OCI-LY7 (cell line): ENCODE data around the gene OTUD7B. TPM values are rescaled to one million over a fixed set of nuclear protein-coding genes. Genes with fewer than 3 reads are reported as not detected.

Experiments
- BruUV-seq: library from RNA; stranded (reverse); fragments of 400-500 nt; replicated peaks from 2 replicates; lab custom pipeline; 2021; lab: Mats Ljungman, UMichigan
- CTCF ChIA-PET: fragments of 300-600 bp; sonication (Branson Sonifier 250); formaldehyde crosslinking; loops from one replicate; lab custom pipeline; 2022; ENCODE audit warnings: antibody characterized with exemption; ENCODE audit not compliant: unreplicated experiment; lab: Charles Lee
- POLR2A ChIA-PET: fragments of 300-600 bp; sonication (Branson Sonifier 250); formaldehyde crosslinking; loops from one replicate; lab custom pipeline; 2022; ENCODE audit warnings: antibody characterized with exemption; lab: Charles Lee
- DNase-seq: peaks from one replicate; pipeline ENCODE4 v3.0.0-alpha.2; 2015; ENCODE audit warnings: low spot score
- H2AFZ ChIP-seq: fragments of 200-600 bp; sonication (generic), shearing (Covaris generic); 2 replicates; pipeline ENCODE4 v1.6.1; 2014; ENCODE audit warnings: mild to moderate bottlenecking, antibody characterized with exemption, low read length, moderate library complexity
- H3K27ac ChIP-seq: fragments of 200-600 bp; sonication (generic); 2 replicates; pipeline ENCODE4 v1.5.1; 2014; ENCODE audit warnings: mixed run types, low read depth, mild to moderate bottlenecking, moderate library complexity, low read length, inconsistent platforms; ENCODE audit not compliant: poor library complexity, severe bottlenecking
- H3K36me3 ChIP-seq: fragments of 200-600 bp; sonication (generic); 2 replicates; pipeline ENCODE4 v1.6.1; 2014; ENCODE audit warnings: mild to moderate bottlenecking, antibody characterized with exemption, low read length, moderate library complexity, mixed read lengths; ENCODE audit not compliant: insufficient read depth
- H3K4me1 ChIP-seq: fragments of 200-600 bp; sonication (generic); 2 replicates; pipeline ENCODE4 v1.5.1; 2014; ENCODE audit warnings: mild to moderate bottlenecking, low read length; ENCODE audit not compliant: insufficient read depth, poor library complexity, severe bottlenecking
- H3K4me2 ChIP-seq: fragments of 200-600 bp; sonication (generic); 2 replicates; pipeline ENCODE4 v1.6.1; 2014; ENCODE audit warnings: mild to moderate bottlenecking, low read length
- H3K4me3 ChIP-seq: fragments of 200-600 bp; sonication (generic); 2 replicates; pipeline ENCODE4 v1.5.1; 2014; ENCODE audit warnings: mild to moderate bottlenecking, low read depth, low read length; ENCODE audit not compliant: poor library complexity, severe bottlenecking
- H3K79me2 ChIP-seq: fragments of 200-600 bp; sonication (generic); 2 replicates; pipeline ENCODE4 v1.6.1; 2016; ENCODE audit warnings: low read depth, mild to moderate bottlenecking, low read length, moderate library complexity, mixed read lengths; ENCODE audit not compliant: insufficient read depth
- H3K9me2 ChIP-seq: fragments of 200-600 bp; sonication (generic); 2 replicates; pipeline ENCODE4 v1.6.1; 2016; ENCODE audit warnings: mild to moderate bottlenecking, low read length, mixed read lengths; ENCODE audit not compliant: insufficient read depth
- H3K9me3 ChIP-seq: fragments of 200-600 bp; sonication (generic); 2 replicates; pipeline ENCODE4 v1.6.1; 2014; ENCODE audit warnings: mild to moderate bottlenecking, mixed run types, low read length, mixed read lengths
- H4K20me1 ChIP-seq: fragments of 200-600 bp; sonication (generic); 2 replicates; pipeline ENCODE4 v1.6.1; 2014; ENCODE audit warnings: mild to moderate bottlenecking, antibody characterized with exemption, low read length, moderate library complexity, mixed read lengths; ENCODE audit not compliant: insufficient read depth
- EZH2phosphoT487 ChIP-seq: fragments of 200-600 bp; sonication (generic); IDR thresholded peaks from 2 replicates; pipeline ENCODE4 v1.6.1; 2018; ENCODE audit warnings: low read depth, borderline replicate concordance, mild to moderate bottlenecking, mixed run types, antibody characterized with exemption, low read length, moderate library complexity, mixed read lengths
- intact Hi-C: fragments of 100-400 bp; cut with micrococcal nuclease; formaldehyde crosslinking; loops from one replicate; pipeline ENCODE4 v1.10.0; 2022; ENCODE audit not compliant: unreplicated experiment
- total RNA-seq, 2 experiments: library from RNA; depleted of rRNA in 1 of 2; stranded (reverse); fragments of >200 nt in 1 of 2; shearing (Covaris generic) in 1 of 2; gene quantifications; 2 replicates each; pipeline ENCODE4 v1.2.3, GENCODE V29; 2014 to 2022
- TF ChIP-seq, protein P1 (sequence below): fragments of 200-600 bp; sonication (generic); conservative IDR thresholded peaks from 2 replicates; pipeline ENCODE4 v1.5.1; 2014; ENCODE audit warnings: mild to moderate bottlenecking, antibody characterized with exemption, low read length, moderate library complexity, mixed read lengths

Gene OTUD7B
- total RNA-seq, 2 experiments from 2014 or later = 1.7 to 4.3 TPM

DNA sequence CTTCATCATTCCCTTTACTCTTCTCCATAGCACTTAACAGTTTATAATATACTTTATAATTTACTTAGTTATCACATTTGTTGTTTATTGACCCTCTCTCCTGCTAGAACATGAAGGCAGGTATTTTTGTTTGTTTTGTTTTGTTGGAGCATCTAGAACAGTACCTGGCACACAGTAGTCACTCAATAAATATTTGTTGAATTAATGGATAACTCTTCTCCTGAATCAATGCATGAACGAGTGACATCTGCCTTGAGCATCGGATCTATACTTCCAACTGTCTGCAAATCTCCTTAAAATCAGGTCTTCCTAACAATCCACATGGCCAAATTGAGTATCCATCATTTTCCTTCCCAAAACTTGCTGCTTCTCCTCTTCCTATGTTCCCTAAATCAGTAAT is 38.0 kb downstream of the OTUD7B start:
- H3K9me2 ChIP-seq = no peaks in the 10 kb centered on the region
- H3K9me3 ChIP-seq = no peaks in the 10 kb centered on the region
- H2AFZ ChIP-seq = no peak overlapping the region
- peaks cover 4% of the 10 kb centered on the region; the same call in 1 of the 2 replicates for H4K20me1 ChIP-seq
- no peak overlapping the region for H3K27ac ChIP-seq
- POLR2A ChIA-PET = interaction anchor here (0.6 kb wide), 1 partner anchor 31 kb away, joined by 3 read pairs; no protein-coding TSS in a partner anchor
- no peak overlapping the region for H3K4me3 ChIP-seq
- intact Hi-C loops = no loop called here
- no TSS peak for BruUV-seq
- H3K4me2 ChIP-seq = no peak overlapping the region
- no peaks in the 10 kb centered on the region for H3K79me2 ChIP-seq
- no peaks in the 10 kb centered on the region for H3K4me1 ChIP-seq
- CTCF ChIA-PET = no interaction called here
- no peak for DNase-seq
- no peak for TF ChIP-seq EZH2phosphoT487
- TF ChIP-seq, protein P1, sequence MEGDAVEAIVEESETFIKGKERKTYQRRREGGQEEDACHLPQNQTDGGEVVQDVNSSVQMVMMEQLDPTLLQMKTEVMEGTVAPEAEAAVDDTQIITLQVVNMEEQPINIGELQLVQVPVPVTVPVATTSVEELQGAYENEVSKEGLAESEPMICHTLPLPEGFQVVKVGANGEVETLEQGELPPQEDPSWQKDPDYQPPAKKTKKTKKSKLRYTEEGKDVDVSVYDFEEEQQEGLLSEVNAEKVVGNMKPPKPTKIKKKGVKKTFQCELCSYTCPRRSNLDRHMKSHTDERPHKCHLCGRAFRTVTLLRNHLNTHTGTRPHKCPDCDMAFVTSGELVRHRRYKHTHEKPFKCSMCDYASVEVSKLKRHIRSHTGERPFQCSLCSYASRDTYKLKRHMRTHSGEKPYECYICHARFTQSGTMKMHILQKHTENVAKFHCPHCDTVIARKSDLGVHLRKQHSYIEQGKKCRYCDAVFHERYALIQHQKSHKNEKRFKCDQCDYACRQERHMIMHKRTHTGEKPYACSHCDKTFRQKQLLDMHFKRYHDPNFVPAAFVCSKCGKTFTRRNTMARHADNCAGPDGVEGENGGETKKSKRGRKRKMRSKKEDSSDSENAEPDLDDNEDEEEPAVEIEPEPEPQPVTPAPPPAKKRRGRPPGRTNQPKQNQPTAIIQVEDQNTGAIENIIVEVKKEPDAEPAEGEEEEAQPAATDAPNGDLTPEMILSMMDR = no peak
- no peaks in the 10 kb centered on the region for H3K36me3 ChIP-seq

DNA sequence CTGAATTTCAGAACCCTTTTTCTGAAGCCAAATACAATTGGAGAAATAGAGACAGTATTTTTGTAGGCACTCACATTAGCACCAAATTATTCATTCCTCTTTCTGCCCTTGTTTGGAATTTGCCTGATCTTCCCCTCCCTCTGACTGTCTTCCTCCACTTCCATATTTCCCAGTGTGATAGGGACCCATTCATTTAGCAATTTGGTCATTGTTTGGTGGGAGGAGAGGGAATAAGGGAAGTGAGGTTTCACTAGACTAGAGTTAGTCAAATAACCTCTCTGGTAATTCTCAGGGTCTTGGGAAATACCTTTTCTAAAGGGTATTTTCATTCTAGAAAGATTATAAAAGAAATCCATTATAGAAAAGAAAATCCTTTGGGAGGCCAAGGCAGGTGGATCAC is 42.9 kb downstream of the OTUD7B start:
- TF ChIP-seq EZH2phosphoT487 = no peak
- TF ChIP-seq, protein P1 = no peak
- H3K4me3 ChIP-seq = no peak overlapping the region
- H4K20me1 ChIP-seq = peaks cover 4% of the 10 kb centered on the region; the same call in 1 of the 2 replicates
- H3K4me2 ChIP-seq = no peak overlapping the region
- no peaks in the 10 kb centered on the region for H3K9me2 ChIP-seq
- ChIA-PET POLR2A (interaction anchor here (0.7 kb wide), 1 partner anchor 59 kb away, joined by 4 read pairs; no protein-coding TSS in a partner anchor), CTCF (no interaction called here)
- H3K27ac ChIP-seq = no peak overlapping the region
- intact Hi-C loops = no loop called here
- no TSS peak for BruUV-seq
- no peaks in the 10 kb centered on the region for H3K4me1 ChIP-seq
- DNase-seq = no peak
- no peak overlapping the region for H2AFZ ChIP-seq
- no peaks in the 10 kb centered on the region for H3K79me2 ChIP-seq
- no peaks in the 10 kb centered on the region for H3K36me3 ChIP-seq
- H3K9me3 ChIP-seq = no peaks in the 10 kb centered on the region

DNA sequence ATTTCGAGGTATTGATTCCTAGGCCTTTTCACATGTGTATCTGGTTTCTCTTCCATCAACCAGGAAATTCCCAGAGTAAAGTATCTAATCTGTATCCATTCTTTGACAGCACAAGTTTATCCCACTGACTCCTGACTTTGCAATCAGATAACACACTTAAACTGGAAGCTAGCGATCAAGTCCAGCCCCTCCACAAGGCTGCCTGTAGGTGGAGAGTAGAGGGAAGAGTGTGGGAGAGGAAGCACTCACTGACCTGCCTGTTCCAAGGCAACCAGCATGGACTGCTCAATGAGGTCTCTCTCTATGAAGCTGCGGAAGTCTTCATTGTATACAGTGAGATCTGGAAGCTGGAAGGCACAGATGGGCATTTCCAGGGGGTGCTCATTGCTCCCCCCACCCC is 43.5 kb downstream of the OTUD7B start:
- H4K20me1 ChIP-seq = peaks cover 4% of the 10 kb centered on the region; the same call in 1 of the 2 replicates
- no peaks in the 10 kb centered on the region for H3K79me2 ChIP-seq
- no peaks in the 10 kb centered on the region for H3K9me3 ChIP-seq
- BruUV-seq = no TSS peak
- TF ChIP-seq, protein P1 = no peak
- TF ChIP-seq EZH2phosphoT487 = no peak
- intact Hi-C loops = no loop called here
- H3K27ac ChIP-seq = no peak overlapping the region
- H3K9me2 ChIP-seq = no peaks in the 10 kb centered on the region
- no peak for DNase-seq
- H3K36me3 ChIP-seq = no peaks in the 10 kb centered on the region
- CTCF ChIA-PET = no interaction called here
- H3K4me2 ChIP-seq = no peak overlapping the region
- no peak overlapping the region for H2AFZ ChIP-seq
- no peak overlapping the region for H3K4me3 ChIP-seq
- POLR2A ChIA-PET = no interaction called here
- H3K4me1 ChIP-seq = peaks cover 4% of the 10 kb centered on the region
